HG03575 (cell line): ENCODE results near the gene HGS.

Source experiments
- ATAC-seq: cut with Tn5 transposase; IDR thresholded peaks from one replicate; pipeline ENCODE4 v1.9.1; 2021; ENCODE audit not compliant: unreplicated experiment, insufficient number of reproducible peaks, low FRiP score; ENCODE audit errors: extremely low read depth

Gene HGS

DNA sequence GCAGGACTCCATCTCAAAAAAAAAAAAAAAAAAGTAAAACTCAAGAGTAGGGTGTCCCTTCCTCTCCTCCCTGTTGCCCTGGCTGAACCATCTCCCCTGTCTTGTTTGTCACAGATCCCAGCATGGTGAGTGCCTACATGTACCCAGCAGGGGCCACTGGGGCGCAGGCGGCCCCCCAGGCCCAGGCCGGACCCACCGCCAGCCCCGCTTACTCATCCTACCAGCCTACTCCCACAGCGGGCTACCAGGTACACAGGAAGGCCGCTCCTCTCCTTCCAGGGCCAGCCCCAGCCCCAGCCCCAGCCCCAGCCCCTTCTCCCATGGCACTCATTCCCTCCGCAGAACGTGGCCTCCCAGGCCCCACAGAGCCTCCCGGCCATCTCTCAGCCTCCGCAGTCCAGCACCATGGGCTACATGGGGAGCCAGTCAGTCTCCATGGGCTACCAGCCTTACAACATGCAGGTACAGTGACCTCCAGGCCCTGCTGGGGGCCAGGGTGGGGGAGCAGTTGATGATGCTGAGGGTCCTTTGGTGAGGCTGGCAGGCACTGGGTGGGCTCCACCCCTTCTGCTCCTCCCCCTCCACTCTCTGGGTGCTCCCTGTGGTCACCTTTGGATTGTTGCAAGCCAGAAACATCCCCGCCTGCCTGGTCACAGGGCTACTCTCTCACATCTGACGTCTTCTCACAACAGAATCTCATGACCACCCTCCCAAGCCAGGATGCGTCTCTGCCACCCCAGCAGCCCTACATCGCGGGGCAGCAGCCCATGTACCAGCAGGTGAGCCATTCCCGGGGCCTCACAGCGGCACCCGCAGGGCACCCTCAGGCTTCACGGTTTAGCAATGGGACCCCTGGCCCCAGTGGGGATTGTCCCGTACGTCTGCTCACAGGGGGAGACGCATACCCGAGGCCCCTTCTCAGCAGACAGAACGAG, 16.8 kb downstream of the HGS start:
- no peak for ATAC-seq

DNA sequence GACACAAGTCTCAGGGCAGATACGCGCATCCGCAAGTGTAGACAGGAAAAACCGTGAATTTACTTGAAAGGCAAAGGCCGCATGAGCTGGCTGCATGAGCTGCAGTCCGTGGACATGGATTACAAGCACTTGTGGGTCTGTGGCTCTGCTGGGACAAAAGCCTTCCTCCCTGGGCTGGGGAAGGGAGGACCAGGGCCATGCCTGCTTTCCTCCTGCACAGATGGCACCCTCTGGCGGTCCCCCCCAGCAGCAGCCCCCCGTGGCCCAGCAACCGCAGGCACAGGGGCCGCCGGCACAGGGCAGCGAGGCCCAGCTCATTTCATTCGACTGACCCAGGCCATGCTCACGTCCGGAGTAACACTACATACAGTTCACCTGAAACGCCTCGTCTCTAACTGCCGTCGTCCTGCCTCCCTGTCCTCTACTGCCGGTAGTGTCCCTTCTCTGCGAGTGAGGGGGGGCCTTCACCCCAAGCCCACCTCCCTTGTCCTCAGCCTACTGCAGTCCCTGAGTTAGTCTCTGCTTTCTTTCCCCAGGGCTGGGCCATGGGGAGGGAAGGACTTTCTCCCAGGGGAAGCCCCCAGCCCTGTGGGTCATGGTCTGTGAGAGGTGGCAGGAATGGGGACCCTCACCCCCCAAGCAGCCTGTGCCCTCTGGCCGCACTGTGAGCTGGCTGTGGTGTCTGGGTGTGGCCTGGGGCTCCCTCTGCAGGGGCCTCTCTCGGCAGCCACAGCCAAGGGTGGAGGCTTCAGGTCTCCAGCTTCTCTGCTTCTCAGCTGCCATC, 17.7 kb downstream of the HGS start:
- no peak for ATAC-seq

DNA sequence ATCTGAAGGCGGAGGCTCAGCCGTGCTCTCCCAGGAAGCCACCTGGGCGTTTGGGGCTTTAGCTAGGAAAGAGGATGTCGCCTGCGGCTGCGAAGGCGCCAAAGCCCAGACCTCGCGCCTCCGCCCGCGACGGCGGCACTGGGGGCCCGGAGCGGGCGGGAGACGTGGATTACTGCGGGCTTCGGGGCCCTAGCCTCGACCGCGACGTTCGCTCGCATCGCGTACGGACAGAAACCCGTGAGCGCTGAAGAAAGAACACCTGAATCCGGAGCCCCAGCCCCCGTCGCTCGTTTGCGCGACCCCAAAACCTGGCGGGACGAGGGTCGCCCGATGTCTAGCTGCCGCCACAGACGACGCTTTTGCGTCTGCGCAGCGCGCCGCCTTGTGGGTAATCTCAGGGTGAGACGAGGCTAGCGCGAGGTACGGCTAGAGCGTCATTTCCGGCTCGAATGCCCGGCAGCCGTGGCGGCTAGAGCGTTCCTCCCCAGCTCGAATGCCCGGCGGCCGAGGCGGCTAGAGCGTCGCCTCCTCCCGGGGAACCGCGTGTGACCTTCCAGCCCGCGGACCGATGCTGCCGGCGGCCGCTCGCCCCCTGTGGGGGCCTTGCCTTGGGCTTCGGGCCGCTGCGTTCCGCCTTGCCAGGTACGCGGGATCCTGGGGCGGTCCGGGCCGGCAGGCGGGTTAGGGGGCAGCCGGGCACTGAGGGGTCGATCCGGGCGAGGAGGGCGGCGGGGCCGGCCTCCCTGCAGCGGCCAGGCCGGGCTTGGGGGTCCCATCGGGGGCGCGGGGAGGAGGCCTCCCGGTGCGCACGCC, 19.3 kb downstream of the HGS start, which contains the start of gene MRPL12:
Gene MRPL12, plus strand, starts transcription at position 434 of the 813 bp plus-strand sequence. Its CDS starts 135 bp downstream, at position 569.
- ATAC-seq = no peak

DNA sequence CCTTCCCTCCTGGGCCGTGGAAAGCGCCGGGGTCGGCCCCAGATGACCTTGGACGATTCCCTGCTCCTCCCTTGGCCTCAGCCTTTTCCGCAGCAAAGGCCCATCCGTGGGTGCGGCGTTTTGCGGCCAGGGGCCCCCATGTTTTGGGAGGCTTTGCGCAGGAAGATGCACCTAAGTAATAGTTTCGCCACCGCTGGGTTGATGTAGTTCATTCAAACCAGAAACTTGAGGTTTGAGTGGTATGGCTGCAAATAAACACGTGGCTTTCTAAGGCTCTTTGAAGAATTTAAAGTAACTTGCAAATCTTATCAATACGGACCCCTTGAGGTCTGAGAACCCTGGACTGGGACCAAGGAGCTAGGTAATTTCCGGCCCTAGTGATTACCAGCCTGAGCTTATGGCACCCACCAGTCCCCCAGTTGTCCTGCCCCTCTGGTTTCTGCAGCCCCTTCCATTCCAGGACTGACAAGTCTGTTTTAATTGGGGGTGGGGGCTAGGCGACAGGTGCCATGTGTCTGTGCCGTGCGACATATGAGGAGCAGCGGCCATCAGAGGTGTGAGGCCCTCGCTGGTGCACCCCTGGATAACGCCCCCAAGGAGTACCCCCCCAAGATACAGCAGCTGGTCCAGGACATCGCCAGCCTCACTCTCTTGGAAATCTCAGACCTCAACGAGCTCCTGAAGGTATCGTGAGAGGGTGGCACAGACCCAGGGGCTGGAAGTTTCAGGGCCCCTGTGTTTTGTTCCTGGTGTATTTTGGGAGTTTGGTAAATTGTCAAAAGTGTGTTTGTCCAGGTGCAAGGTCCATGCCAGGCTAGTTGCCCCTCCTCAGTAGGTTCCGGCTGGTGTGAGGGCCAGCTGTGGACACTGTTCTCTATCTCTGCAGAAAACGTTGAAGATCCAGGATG, 20.2 kb downstream of the HGS start:
- no peak for ATAC-seq

DNA sequence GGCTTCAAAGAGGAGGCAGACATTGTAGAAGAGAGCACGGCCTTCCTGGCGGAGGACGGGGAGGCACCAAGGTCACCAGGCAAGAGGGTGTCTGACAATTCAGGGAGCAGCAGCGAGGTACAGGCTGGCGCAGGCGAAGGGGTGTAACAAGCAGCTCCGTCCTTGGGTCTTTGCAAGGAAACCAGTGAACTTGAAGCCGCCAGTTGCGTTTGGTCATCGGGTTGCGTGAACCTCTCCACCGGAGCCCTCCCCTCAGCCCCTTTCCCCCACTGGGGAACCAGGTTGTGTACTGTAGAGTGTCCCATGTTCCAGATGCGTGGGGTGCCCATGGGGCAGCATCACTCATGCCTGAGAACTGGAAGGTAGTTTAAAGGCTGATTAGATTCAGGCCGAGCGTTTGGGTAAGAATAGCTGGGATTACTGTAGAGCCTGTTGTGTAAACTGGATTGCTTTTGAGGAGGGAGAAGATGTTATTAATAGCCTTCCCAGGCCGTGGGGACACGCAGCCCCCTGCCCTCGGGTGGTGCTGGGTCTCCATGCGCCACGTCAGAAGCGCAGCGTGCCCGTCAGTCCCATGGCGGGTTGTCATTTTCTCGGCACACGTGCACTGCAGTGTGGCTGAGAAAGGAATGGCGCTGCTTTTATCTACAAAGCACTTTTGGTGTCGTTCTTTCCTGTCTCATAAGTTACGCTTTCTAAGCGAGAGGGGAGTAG, 21.9 kb downstream of the HGS start:
- no peak for ATAC-seq

DNA sequence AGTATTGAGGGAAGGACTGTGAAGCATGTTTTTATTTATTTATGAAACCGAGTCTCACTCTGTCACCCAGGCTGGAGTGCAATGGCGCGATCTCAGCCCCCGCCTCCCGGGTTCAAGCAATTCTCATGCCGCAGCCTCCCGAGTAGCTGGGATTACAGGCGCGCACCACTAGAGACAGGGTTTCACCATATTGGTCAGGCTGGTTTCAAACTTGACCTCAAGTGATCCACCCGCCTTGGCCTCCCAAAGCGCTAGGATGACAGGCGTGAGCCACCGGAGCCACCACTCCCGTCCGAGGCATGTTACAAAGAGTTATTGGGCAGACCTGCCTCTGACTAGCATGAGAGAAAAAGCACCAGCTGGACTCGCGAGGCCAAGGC, 22.4 kb downstream of the HGS start:
- no peak for ATAC-seq

DNA sequence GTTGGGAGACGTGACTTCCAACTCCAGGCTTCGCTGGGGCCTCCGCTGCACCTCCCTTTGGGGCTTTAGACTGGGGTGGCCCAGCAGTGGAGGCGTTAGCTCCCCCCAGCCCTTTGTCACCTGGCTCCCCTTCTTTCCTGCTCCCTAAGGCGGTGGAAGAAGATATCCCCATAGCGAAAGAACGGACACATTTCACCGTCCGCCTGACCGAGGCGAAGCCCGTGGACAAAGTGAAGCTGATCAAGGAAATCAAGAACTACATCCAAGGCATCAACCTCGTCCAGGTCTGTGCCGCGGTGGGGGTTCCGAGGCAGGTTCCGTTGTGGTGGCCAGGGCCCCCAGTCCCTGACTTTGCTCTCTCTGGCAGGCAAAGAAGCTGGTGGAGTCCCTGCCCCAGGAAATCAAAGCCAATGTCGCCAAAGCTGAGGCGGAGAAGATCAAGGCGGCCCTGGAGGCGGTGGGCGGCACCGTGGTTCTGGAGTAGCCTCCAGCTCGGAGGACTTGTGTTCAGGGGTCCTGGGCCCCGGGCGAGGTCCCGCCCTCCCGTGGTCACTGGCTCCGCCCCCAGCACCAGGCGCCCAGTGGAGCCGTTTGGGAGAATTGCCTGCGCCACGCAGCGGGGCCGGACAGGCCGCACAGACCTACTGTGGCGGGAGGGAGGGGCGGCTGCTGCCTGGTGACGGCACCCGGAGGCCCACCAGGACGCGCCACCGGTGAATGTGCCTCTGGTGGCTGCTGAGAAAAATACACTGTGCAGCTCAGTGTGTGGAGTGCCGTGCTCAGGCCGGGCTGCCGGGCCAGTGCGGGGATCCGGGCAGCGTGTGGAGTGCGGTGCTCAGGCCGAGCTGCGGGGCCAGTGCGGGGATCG, 23.2 kb downstream of the HGS start:
- ATAC-seq = no peak

DNA sequence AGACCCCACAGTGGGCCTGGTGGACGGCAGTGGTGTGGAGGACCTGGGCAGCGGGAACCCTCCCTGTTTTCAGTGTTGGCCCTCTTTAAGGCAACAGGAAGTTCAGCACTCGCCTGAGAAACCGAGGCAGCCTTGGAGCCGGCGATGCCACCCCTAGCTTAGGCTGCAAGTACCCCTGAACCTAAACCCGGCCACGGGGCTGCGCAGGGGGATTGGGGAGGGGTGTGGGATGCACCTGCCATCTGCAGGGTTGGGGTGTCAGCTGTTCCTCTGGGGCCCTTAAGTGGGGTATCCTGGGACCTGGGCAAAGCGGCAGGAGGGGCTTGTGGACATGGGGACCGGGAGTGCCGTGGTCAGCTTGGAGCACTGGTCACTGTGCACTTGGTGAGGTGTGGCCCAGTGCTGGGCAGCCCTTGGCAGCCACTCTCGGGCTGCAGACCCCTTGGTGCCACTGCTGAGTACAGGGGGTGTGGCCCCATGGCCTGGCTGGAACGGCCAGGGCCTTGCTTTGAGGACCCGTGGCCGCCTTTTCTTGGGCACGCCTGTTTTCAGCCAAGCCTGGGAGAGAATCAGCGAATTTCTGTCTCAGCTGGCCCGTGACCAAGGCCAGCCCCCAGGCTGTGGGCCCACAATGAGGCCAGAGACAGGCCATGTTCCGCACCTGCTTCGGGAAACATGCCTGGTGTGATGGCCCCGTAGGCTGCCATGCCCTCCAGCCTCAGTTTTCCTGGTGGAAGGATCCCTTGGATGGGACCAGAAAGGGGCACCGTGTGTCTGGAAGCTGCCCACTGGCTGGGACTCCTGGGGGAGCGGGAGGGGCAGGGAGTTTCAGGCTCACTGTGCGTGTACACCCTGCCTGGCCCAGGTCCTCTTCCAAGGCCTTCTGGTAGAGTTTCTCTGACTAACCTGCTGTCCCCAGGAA, 24.2 kb downstream of the HGS start:
- ATAC-seq = no peak

DNA sequence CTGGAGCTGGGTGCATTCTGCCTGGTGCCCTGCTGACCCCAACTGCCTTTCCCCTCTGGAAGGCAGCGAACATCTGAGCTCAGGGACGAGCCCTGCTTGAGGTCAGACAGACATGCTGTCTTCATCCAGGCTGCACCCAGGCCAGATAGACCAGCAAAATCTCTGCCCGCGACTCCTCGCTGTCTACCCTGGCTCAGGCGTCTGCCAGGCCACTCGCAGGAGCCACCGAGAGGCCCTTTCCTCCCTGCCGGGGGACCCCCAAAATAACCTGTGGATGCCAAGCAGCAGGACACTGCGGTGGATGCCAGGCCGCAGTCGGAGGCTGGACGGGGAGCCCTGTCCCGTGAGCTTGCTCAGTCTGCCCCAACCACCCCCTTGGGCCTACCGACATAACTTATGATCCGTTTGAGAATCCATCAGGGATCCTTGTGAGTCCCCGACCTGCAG, 25.0 kb downstream of the HGS start:
- no peak for ATAC-seq

DNA sequence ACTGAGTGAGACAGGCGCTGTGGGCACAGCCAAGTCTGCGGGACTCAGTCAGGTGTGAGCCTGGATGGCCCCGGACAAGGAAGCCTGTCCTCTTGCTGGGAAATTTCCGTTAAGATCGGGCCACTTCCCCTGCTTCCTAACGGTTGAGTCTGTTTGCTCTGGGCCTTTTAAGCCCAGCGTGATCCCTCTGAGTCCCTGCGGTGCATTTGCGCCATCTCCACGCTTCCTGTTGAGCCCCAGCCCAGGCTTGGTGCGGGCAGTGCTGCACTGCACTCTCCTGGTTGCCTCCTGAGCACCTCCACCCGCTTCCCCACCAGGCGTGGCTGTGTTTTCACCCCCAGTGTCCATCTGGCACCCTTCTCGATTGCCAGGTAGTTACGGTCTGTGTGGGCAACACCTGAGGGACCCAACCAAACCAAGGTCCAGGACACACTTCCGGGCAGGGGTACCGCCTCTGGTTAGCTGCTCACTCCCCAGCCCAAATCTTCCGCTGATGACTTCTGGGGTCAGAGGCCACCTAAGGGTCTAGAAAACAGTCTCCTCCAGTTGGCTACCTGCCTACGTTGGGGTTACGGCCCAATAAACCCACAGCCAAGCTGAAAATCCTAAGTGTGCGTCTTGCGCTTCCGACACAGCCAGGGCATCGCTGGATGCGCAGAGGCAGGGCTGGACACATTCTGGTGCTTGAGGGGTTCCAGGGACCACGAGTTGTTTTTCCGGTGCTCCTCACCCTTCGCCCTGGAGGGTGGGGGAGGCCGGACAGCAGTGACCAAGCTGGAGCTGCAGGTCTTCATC, 26.9 kb downstream of the HGS start:
- ATAC-seq = no peak

DNA sequence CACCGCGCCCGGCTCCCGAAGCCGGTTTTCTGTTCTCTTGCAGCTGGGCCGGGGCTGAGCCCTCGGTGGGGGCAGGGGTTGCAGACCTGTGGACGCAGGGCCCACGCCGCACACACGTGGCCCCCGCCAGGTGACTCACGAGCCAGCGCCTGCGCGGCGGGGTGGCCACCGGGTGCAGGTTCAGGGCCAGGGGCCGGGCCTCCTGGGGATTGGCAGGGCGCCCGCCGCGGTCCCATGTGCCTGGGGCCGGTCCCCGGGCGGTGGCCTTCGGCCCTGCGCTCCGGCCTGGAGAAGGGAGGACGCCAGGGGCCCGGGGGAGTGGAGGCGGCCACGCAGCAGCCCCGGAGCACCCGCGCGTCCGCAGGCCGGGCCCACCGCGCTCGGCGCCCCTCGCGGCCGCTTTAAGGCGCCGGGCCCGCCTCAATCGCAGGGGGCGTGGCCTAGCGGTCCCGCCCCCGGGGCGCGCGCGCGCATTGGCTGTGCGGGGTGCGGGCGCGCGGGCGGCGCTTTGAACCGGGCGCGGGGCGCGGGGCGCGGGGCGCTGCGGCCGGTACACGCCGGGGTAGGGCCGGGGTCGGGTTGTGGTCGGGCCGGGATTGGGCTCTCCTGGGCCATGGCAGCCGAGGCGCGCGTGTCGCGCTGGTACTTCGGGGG, 28.1 kb downstream of the HGS start, which contains the start of gene SLC25A10:
Gene SLC25A10, plus strand, starts transcription at position 471 of the 654 bp plus-strand sequence. Its CDS starts 143 bp downstream, at position 614.
- ATAC-seq = no peak

DNA sequence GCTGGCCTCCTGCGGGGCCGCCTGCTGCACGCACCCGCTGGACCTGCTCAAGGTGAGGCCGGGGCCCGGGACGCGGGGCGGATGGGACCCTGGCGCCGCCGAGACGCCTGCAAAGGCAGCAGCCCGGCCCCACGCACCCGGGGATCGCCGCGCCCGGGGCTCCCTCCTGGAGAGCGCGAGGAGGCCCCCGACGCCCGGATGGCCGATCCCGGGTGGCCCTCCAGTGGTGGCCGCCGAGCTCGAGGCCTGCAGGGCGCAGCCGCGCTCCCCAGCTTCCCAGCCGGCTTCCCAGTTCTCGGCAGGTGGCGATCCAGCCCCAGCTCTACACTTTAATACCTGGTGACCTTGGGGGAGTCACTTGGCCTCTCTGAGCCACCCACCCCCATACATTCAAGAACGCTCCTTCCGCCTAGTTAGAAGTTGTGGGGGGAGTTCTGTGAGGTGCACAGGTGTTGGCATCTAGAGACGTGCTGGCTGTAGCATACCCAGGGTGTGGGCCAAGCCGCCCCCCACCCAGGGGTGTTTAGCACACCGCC, 28.7 kb downstream of the HGS start:
- ATAC-seq = no peak

DNA sequence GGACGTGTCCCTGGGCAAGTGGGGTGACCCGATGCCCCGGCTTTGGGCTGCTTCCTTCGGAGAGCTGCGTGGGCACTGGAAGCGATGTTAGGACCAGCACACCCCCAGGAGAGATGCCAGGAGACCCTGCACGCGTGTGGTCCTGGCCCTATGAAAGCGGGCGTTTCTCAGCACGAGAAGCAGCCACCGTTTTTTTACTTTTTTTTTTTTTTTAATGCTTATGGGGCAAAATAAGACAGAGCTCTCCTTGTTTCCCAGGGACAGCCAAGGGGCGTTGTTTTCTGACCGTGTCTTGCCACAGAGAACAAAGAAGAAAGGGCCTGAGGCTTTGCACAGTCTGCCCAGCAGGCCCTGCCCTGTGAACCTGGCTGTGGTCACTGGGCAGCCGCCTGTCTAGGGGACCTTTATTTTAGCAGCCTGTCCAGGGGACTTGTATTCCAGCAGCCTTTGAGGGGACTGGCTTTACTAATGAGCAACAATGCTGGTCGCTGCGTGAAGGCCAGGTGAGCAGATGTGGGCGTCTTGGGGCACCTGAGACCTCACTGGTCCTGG, 29.3 kb downstream of the HGS start:
- ATAC-seq = no peak
